ENCODE data around the gene REG4.

GRCh38 chr1:119841306-119841705, 30.0 kb upstream of the REG4 start:
- no peak for TF ChIP-seq EZH2 (IDR thresholded peaks at IDR 0.05)
- TF ChIP-seq POLR2AphosphoS5 (IDR thresholded peaks at IDR 0.05; ENCODE audit: borderline replicate concordance, low read depth, low read length), result no peak
- TF ChIP-seq FOXP2 (optimal IDR thresholded peaks at IDR 0.05; ENCODE audit: control extremely low read depth, extremely low read length, insufficient read depth), result no peak

Data from SK-N-MC (cell line).